ENCODE measurements around the gene CAPN9. TPM values are rescaled to one million over a fixed set of nuclear protein-coding genes. Genes with fewer than 3 reads are reported as not detected.
A peak's percentile ranks its signal among the peaks of the same experiment; 100 is the strongest.

The CAPN9 gene
- total RNA-seq, 1 experiment from 2014 or later, result 0.12 TPM

DNA sequence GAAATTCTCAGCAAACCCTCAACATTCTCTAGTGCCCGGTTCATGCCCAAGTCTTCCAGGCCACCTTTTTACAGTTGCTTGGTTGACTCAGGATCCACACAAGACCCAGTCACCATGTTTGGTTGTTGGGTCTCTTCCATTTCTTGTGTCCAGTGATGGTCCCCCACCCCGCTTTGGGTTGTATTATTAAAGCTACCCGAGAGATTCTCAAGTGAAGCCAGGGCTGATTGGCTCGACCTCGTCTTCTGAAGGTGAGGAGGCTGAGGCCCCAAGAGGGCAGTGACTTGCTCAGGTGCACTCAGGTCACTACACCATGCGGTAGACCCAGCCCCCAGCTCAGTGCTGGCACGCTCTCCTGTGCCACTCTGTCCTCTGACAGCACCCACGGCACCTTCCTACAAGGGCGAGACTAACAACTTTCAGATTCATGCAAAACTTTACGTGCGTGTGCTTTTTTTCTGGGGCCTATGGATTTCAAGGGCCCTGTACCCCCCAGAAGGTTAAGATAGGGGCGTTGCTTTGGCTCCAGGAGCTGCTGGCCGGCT, 50.3 kb downstream of the CAPN9 start:
- DNase-seq (ENCODE audit: low read depth), result no peak

DNA sequence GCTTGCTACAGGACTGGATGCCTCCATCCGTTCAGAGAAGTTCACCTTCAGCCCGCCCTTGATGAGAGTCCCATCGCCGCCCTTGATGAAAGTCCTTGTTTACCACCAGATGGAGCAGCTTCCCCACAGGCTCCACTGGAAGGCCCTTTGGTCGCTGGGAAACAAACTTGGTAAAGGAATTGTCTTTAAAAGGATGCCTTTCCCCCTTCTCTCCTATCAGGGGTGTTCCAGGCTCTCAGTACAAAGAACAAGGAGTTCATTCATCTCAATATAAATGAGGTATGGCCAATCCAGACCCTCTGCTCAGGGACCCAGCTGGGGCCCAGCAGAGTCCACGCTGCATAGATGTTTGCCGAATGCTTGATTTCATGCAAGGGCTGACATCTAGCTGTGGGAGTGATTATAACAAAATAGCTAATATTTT, 50.8 kb downstream of the CAPN9 start:
- peak; percentile 70 for DNase-seq (ENCODE audit: low read depth)

DNA sequence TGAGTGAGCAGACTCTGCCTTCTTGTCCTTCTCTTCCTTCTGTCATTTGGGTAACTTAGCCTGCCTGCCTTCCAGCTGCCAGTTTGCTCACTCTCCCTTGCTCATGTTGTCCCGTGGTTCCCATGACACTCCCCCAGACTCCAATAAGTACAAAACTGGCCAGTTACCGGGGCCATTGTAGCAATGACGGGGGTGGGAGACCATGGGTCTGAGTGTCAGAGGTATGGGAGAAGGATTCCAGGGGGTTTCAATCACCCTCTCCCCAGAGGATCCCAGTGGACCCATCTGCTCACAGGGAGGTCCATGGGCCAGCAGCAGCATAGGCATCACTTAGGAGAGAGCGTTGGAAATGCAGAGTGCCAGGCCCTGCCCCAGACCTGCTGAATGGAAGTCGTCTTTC, 51.3 kb downstream of the CAPN9 start:
- no peak for DNase-seq (ENCODE audit: low read depth)

DNA sequence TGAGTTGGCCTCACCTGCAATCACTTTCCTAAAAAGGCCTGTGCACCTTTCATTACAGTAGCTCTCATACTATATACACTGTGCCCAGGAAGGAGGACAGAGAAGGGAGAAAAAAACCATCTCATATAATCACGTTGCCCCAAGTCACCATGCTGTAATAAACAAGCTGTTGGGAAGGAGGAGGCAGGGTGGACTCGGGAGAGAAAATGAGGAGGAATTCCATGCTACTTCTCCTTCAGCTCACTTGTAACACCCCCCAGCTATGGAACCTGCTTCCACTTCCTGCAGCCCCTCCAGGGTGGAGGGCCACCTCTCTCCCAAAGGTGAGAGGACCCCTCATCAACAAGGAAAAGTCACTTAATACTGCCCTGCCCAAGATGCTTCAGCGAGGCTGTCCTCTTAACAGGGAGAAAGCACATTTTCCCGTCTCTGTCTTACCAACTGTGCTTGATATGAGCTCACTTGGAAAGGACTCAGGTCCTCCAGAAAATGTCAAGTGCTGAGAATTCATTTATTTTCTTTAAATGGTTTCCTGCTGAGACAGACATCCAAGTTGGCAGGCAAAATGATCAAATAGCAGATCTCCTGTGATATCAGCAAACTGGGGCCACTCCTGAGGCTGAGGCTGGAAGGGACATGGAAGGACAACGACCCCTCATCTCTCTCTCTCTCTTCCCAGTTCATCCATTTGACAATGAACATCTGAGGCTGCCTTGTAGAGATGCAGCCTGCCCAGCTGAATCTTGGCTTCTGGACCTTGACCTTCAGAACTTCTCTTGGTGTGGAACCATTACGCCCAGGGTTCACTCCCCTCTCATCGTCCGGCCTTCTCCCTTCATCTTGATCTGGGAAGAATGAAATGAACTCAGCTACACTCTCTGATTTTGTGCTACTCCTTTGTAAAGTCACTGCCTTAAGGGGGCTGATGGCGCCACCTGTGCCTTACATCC, 54.0 kb downstream of the CAPN9 start:
- no peak for DNase-seq (ENCODE audit: low read depth)

DNA sequence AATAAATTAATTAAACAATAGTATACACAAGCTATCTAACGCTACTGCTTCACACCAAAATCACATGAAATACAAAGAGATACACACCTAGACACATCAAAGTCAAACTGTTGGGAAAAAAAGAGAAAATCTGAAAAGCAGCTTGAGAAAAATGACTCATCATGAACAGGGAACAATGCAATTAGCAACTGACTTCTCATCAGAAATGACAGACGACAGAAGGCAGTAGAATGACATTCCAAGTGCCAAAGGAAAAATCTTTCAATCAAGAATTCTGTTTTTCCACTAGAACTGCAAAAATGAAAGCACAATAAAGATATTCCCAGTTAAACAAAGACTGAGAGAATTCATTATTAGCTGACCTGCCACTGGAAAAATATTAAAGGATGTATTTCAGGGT, 57.2 kb downstream of the CAPN9 start:
- DNase-seq (ENCODE audit: low read depth), result no peak

DNA sequence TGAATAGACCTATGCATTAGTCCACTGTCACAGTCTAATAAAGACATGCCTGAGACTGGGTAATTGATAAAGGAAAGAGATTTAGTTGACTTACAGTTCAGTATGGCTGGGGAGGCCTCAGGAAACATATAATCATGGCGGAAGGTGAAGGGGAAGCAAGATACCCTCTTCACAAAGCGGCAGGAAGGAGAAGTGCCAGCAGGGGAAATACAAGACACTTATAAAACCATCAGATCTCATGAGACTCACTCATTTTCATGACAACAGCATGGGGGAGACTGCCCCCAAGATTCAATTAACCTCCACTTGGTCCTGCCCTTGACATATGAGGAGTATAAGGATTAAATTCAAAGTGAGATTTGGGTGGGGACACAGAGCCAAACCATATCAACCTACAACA, 59.4 kb downstream of the CAPN9 start:
- DNase-seq (ENCODE audit: low read depth), result no peak

DNA sequence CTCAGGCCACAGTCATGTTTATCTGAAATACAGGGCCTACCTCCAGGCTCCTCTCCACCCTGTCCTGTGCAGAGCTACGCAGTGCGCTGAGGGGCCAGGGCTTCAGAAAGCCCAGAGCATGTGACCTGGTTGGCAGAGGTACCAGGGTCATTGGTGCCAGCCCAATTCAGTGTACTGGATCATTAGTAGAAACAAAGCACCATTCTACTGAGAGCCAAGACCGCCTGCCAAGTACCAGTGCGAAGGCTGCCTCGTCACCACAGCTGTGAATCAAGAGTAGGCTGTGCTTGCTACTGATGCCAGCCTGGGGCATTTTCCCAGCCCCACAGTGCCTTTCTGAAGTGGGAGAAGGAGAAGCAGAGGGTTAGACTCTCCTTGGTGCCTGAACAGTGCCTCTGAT, 59.8 kb downstream of the CAPN9 start:
- DNase-seq (ENCODE audit: low read depth), result no peak

DNA sequence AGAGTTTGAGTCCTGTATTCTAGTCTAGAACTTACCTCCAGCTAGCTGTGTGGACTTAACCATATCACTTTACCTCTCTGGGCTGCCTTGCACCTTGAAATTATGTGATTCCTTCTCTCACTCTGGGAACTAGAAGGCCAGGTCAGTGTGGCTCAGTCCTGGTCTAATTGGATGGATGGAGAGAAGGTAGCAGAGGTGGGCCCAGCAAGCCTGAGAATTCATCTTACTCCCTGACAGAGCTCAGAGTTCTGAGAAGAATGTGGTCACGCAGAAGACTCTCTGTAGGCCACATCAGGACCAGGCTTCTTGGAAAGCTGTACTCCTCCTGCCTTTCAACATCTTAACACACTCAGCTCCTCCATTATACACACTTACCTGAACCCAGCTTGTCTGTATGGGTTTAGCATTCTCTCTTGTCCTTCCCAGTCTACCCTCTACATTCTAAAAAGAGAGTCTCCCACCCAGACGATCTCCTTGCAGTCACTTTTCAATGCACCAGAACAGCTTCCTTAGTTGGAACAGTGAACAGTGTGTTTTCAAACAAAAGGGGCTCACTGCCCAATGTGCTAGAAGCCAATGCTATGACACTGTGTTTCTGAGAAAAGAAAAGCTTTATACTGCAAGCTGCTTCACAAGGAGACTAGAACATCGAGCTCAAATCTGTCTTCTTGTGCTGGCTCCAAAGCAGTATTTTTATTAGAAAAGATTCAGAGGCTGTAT, 60.5 kb downstream of the CAPN9 start:
- DNase-seq (ENCODE audit: low read depth), result no peak

DNA sequence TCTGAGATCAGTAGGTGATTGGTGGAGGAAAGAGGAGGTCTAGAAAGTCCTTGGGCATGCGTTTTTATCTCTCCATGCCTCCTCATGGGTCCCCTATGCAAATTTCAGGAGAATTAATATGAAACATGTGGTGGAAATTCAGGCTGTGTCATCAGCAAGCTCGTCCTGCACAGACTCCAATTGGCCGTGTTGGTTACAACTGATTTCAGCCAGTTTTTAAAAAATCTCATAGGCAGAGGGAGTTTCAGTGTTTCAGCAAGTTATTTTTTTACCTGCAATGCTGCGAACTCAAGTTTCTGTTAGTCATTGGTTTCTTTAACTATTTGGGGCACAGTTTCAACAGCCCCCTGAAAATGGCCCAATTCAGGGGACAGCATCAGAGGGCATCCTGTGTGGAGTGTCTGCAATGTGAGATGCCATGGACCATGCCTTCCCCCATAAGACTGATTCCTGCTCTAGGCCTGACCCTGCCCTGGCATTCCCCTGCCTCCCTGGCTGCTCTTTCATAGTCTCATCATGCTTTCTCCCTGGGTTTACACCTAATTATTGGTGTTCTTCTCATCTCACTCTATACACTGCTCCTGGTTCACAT, 61.2 kb downstream of the CAPN9 start:
- peak; percentile 42 for DNase-seq (ENCODE audit: low read depth)

DNA sequence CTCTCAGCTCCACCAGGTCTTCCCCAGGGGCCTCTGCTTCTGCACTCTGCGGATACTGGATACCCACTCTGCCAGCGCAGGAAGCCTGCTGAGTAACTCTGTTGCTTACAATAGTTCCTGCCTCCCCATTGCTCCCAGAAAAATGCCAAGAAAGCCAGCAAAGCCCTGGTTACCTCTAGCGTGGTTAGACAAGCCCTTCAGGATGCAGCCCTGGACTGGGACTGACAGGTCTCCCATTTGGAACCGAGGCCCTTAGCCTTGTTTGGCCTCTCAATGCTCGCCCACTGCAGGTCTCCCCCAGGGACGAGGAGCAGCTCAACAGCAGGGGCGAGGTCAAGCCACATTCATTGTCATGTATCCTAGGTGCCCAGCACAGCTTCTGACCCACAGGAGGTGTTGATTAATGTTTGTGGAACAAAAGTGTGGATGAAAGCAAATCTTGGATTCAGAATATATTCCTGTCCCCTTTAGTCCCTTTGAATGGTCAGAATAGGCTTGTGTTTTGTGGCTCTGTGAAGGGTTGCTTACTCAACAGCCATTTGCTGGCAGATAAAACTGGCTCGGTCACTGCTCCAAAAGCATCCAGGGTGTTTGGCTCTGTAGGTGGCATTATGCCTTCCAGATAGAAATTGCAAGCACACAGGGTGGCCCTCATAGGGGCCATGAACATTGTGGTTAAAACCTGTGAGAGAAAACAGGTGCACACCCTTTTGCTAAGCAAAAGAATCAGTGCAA, 62.2 kb downstream of the CAPN9 start:
- DNase-seq (ENCODE audit: low read depth), result no peak

DNA sequence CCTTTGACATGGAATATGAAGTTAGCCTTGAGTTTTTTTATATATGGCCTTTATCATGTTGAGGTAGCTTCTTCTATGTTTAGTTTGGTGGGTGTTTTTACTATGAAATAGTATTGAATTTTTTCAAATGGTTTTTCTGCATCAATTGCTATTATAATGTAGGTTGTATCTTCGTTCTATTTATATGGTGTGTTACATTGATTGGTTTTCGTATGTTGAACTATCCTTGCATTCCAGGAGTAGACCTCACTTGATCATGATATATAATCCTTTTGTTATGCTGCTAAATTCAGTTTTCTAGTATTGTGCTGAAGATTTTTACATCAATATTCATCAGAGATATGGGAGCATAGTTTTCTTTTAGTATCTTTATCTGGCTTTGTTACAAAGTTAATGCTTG, 65.4 kb downstream of the CAPN9 start:
- DNase-seq (ENCODE audit: low read depth), result no peak

DNA sequence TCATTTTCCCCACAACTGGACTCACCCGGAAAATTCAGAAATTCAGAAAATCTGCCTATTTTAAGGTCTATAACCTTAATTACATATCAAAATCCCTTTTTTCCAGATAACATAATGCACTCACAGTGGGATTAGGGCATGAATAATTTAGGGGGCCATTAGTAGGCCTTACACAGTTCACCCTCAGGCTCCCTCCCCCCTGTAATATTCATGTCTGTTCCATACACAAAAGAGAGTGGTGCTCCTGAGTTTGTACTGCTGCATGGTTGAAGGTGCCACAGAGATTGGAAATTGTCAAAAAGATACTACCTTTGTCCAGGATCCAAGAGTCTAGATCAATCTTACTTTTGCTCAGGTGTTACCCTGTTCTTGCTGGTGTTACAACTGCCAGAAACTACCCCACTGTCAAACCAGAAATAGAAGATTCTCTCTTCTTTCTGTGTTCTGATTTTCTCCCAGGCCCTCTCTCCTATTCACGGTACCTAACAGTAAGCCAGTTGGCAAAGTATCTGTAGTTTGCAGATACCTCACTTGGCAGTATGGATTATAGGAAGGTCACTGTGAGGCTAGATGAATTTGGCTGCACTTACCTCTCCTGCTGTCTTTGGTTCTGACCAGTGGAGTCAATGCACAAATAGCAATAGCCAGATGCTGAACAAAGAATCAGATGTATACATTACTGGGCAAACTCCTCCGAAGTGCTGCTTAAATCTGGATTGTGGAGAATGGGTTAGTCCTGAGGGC, 67.9 kb downstream of the CAPN9 start:
- DNase-seq (ENCODE audit: low read depth), result no peak

DNA sequence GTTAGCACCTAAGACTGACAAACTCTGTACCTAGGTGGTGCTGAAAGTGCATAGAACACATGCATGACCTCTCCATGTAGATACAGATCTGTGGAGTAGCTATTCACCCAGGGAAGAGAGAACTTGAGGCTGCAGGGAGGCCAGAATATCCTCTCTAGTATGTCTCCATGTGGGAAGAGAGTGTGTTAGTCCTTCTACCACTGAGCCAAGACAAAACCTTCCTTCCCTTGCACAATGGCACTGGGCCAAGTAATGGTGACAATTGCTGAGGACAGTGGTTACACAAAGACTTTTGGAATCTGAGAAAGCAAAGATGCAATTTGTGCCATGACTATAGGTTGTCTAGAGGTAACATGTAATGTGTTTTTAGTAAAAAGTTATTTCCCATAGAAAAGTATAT, 68.8 kb downstream of the CAPN9 start:
- no peak for DNase-seq (ENCODE audit: low read depth)

DNA sequence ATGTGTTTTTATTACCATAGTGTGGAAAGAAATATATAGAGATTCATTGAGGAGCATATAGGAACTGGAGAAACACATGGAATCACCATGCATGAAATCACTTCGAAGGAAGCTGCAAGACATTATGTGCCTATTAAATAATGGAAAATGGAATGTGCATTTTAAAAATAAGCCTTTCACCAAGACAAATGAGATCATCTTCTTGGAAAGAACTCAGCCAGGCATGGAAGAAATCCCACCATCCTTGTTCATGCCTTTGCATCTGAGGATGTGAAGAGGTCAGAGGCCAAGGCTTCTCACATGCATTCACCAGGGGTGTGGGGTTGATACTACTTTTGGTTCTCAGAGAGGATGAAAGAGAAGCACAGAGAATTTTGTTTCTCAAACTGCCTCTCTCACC, 71.2 kb downstream of the CAPN9 start:
- no peak for DNase-seq (ENCODE audit: low read depth)

DNA sequence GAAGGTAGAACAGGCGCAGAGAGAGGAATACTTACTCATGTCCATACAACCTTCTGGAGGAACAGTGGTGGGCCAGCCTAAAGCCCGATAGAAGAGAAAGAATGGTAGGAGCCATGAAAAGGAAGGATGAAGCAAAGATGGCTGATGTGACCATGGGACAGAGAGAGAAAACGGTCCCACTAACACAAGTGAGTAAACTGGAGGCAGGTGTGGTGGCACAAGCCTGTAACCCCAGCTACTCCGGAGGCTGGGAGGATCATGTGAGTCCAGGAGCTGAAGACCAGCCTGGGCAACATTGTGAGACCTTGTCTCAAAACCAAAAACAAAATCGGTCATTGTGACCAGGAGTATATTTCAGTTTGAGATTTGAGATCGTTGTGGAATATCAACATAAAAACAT, 71.7 kb downstream of the CAPN9 start:
- no peak for DNase-seq (ENCODE audit: low read depth)

DNA sequence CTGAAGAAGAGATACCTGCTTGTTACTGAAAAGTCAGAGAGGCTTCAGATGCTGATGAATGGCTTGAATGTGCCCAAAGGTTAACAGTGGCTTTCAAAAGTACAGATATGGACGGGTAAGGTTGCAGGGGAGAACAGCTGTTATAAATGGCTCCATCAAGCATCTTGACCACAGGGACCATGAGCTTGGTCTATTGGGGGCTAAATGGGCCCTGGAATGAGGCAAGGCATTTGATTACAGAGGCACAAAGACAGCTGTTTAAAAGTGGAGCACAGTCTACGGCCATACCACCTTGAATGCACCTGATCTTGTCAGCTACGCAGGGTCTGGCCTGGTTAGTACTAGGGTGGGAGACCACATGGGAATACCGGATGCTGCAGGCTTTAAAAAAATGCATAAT, 72.8 kb downstream of the CAPN9 start:
- no peak for DNase-seq (ENCODE audit: low read depth)

DNA sequence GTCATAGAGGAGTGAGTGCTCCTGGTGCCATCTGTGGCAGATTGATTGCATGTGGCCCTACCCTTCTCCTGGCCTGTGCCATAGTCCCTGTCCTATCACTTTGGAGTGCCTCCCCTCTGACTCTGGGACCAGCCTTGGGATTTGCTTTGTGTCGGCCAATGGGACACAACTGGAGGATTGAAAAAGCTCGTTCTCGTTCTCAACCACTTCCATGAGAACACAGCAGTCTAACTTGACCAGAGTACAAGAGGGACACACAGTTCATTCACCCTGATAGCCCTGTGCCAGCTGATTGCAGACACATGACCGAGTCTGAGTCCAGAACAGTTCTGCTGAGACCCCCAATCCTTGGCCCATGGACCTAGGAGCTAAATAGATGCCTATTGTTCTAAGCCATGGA, 73.4 kb downstream of the CAPN9 start:
- no peak for DNase-seq (ENCODE audit: low read depth)

DNA sequence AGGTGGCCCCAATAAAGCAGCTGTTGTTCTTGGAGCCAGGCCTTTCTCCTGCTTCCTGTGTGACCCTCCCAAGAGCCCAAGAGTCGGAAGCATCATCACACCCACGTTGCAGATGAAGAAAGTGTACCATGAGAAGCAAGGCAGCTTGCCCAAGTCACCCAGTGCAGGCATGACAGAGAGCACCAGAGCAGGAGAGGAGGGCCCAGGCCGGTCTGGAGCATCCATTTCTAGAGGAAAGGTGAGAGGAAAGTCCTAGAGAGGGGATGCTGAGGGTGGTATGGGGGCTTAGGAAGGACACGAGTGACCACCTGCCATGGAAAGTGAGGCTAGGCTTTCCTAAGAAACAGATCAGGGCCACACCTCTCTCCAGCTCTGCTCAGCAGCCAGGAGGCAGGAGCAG, 74.2 kb downstream of the CAPN9 start:
- DNase-seq (ENCODE audit: low read depth), result no peak

DNA sequence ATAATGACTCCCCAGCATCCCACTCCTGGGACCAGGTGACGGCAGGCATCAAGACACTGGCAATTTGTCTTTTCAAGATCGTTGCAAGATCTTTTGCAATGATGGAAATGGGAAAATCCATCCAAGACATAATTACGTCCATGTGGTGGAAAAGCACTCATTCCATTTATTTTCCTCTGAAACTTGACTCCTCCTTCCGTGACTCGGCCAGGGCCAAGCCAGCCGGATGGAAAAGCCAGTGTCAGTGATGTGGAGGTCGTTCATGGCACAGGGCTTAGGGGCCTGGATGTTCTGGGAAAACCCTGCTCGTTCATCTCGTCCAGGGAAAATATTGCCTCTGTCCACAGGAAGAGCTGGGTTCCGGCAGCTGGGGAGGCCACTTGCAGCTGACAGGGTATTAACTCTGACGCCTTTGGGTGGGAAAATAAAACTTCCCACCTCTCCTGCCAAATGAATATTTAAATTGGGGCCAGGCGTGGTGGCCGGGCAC, 74.9 kb downstream of the CAPN9 start:
- peak; percentile 86 for DNase-seq (ENCODE audit: low read depth)

DNA sequence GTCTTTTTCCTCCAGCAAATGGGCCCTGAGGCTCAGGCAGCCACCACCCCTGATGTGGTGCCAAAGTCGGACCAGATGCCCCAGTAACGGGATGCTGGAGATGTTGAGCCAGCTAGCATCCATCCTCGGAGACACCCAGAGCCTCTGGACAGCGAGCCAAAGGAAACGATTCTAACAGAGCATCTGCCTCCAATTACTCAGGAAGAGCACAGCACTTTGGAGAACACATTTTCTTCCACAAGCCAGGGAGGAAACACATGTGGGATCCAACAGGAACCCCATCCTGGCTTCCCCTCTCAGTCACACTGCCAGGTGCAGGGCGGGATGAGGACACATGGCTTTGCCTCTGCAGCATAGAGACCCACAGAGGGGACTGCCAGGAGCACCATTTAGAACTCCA, 76.2 kb downstream of the CAPN9 start:
- peak; percentile 86 for DNase-seq (ENCODE audit: low read depth)

DNA sequence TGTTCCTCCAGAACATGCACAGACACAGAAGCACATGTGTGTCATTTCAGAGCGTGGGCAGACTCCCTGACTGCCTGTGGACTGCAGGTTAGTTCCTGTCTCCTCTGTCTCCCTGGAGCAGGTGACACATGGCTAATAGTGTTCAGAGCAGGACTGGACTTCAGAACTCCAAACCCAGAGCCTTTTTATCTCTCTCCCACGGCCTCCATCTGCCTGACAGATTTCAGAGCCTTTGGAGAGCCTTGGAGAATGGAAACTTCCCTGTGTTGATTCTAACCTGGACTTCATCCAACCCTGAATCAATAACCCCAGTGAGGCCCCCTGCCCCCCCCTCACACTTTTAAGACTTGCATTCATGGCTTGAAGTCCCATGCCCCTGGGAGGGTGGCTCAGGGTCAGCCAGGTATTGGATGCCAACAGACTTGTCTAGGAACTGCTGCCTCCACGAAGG, 76.8 kb downstream of the CAPN9 start:
- DNase-seq (ENCODE audit: low read depth), result no peak

All from RPMI7951 (cell line).